Measurements from ENCODE around the gene C2CD4A.

The C2CD4A gene

GRCh38 chr15:62104846-62105245 lies 38.1 kb downstream of the C2CD4A start:
- H3K4me3 ChIP-seq (ENCODE audit: severe bottlenecking) = no peak overlapping the region
- no peaks in the 10 kb centered on the region for H3K9me3 ChIP-seq (ENCODE audit: severe bottlenecking)
- H3K27ac ChIP-seq (ENCODE audit: poor library complexity, severe bottlenecking) = no peak overlapping the region
- DNase-seq (ENCODE audit: low spot score) (no peak), ATAC-seq (ENCODE audit: low read depth) (no peak)
- no peaks in the 10 kb centered on the region for H3K36me3 ChIP-seq (ENCODE audit: low read depth)
- peaks cover 7% of the 10 kb centered on the region for H3K4me1 ChIP-seq (ENCODE audit: insufficient read depth, poor library complexity, severe bottlenecking)
- TF ChIP-seq, protein P1, sequence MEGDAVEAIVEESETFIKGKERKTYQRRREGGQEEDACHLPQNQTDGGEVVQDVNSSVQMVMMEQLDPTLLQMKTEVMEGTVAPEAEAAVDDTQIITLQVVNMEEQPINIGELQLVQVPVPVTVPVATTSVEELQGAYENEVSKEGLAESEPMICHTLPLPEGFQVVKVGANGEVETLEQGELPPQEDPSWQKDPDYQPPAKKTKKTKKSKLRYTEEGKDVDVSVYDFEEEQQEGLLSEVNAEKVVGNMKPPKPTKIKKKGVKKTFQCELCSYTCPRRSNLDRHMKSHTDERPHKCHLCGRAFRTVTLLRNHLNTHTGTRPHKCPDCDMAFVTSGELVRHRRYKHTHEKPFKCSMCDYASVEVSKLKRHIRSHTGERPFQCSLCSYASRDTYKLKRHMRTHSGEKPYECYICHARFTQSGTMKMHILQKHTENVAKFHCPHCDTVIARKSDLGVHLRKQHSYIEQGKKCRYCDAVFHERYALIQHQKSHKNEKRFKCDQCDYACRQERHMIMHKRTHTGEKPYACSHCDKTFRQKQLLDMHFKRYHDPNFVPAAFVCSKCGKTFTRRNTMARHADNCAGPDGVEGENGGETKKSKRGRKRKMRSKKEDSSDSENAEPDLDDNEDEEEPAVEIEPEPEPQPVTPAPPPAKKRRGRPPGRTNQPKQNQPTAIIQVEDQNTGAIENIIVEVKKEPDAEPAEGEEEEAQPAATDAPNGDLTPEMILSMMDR (IDR thresholded peaks at IDR 0.05; ENCODE audit: poor library complexity, severe bottlenecking) = no peak
- H3K27me3 ChIP-seq (ENCODE audit: insufficient read depth, poor library complexity, severe bottlenecking) = no peaks in the 10 kb centered on the region

GRCh38 chr15:62105266-62105665 lies 38.5 kb downstream of the C2CD4A start:
- TF ChIP-seq, protein P1 (IDR thresholded peaks at IDR 0.05; ENCODE audit: poor library complexity, severe bottlenecking) = no peak
- Histone ChIP-seq H3K27ac (ENCODE audit: poor library complexity, severe bottlenecking) (no peak overlapping the region), H3K9me3 (ENCODE audit: severe bottlenecking) (no peaks in the 10 kb centered on the region), H3K27me3 (ENCODE audit: insufficient read depth, poor library complexity, severe bottlenecking) (no peaks in the 10 kb centered on the region), H3K4me3 (ENCODE audit: severe bottlenecking) (no peak overlapping the region), H3K36me3 (ENCODE audit: low read depth) (no peaks in the 10 kb centered on the region), H3K4me1 (ENCODE audit: insufficient read depth, poor library complexity, severe bottlenecking) (peaks cover 11% of the 10 kb centered on the region)
- ATAC-seq (ENCODE audit: low read depth) = no peak
- no peak for DNase-seq (ENCODE audit: low spot score)

GRCh38 chr15:62106096-62106495 lies 39.3 kb downstream of the C2CD4A start:
- no peak for DNase-seq (ENCODE audit: low spot score)
- TF ChIP-seq, protein P1 (IDR thresholded peaks at IDR 0.05; ENCODE audit: poor library complexity, severe bottlenecking) = no peak
- Histone ChIP-seq H3K27me3 (ENCODE audit: insufficient read depth, poor library complexity, severe bottlenecking) (no peaks in the 10 kb centered on the region), H3K36me3 (ENCODE audit: low read depth) (no peaks in the 10 kb centered on the region), H3K27ac (ENCODE audit: poor library complexity, severe bottlenecking) (no peak overlapping the region), H3K4me3 (ENCODE audit: severe bottlenecking) (no peak overlapping the region), H3K9me3 (ENCODE audit: severe bottlenecking) (no peaks in the 10 kb centered on the region), H3K4me1 (ENCODE audit: insufficient read depth, poor library complexity, severe bottlenecking) (peaks cover 20% of the 10 kb centered on the region)
- ATAC-seq (ENCODE audit: low read depth) = no peak

- peaks cover 32% of the 10 kb centered on the region for H3K4me1 ChIP-seq (ENCODE audit: insufficient read depth, poor library complexity, severe bottlenecking)
- H3K27ac ChIP-seq (ENCODE audit: poor library complexity, severe bottlenecking) = no peak overlapping the region
- no peaks in the 10 kb centered on the region for H3K36me3 ChIP-seq (ENCODE audit: low read depth)
- no peaks in the 10 kb centered on the region for H3K9me3 ChIP-seq (ENCODE audit: severe bottlenecking)
- DNase-seq (ENCODE audit: low spot score) (no peak), ATAC-seq (ENCODE audit: low read depth) (peak; percentile 47; the same call in 2 of the 3 replicates)
- TF ChIP-seq, protein P1 (IDR thresholded peaks at IDR 0.05; ENCODE audit: poor library complexity, severe bottlenecking) = no peak
- H3K27me3 ChIP-seq (ENCODE audit: insufficient read depth, poor library complexity, severe bottlenecking) = no peaks in the 10 kb centered on the region
- no peak overlapping the region for H3K4me3 ChIP-seq (ENCODE audit: severe bottlenecking)
Measured at GRCh38 chr15:62107571-62108121, 40.9 kb downstream of the C2CD4A start.

GRCh38 chr15:62108411-62108810 lies 41.6 kb downstream of the C2CD4A start:
- ATAC-seq (ENCODE audit: low read depth) (no peak), DNase-seq (ENCODE audit: low spot score) (no peak)
- Histone ChIP-seq H3K36me3 (ENCODE audit: low read depth) (no peaks in the 10 kb centered on the region), H3K27me3 (ENCODE audit: insufficient read depth, poor library complexity, severe bottlenecking) (no peaks in the 10 kb centered on the region), H3K9me3 (ENCODE audit: severe bottlenecking) (no peaks in the 10 kb centered on the region), H3K4me3 (ENCODE audit: severe bottlenecking) (no peak overlapping the region), H3K27ac (ENCODE audit: poor library complexity, severe bottlenecking) (no peak overlapping the region), H3K4me1 (ENCODE audit: insufficient read depth, poor library complexity, severe bottlenecking) (peaks cover 39% of the 10 kb centered on the region)
- TF ChIP-seq, protein P1 (IDR thresholded peaks at IDR 0.05; ENCODE audit: poor library complexity, severe bottlenecking) = no peak

Data from RWPE2 (cell line).